ENCODE measurements around the gene FAM184A. TPM values are rescaled to one million over a fixed set of nuclear protein-coding genes. Genes with fewer than 3 reads are reported as not detected.

FAM184A gene
- polyA plus RNA-seq, 2 of the 4 experiments (the other 2 are of a cell fraction), result 0.06 TPM; not detected in 1

DNA sequence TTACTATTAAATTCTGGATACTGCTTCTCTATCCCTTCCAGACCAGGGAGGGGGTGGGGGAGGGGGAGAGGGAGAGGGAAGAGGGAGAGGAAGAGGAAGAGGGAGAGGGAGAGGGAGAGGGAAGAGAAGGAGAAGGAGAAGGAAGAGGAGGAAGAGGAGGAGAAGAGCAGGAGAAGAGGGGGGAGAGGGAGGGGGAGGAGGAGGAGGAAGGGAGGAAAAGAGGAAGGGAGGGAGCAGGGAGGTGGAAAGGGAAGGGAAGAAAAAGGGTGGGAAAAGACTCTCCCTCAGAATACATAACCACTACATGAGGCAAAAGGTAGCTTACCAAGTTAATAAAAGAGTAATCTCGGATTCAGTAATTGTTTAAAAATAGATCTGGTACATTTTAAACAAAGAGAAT is 46.0 kb downstream of the FAM184A start:
- Histone ChIP-seq H3K4me2 (no peak overlapping the region), H3K4me3 (no peak overlapping the region), H3K4me1 (no peaks in the 10 kb centered on the region), H3K27ac (no peak overlapping the region), H3K9me3 (no peaks in the 10 kb centered on the region)
- CTCF ChIA-PET, result no interaction called here
- WGBS (ENCODE audit: missing lambda C conversion rate), result 9% methylated on average over 1 of the region's 1 CpG
- no peak for DNase-seq (ENCODE audit: low read depth in 1 of 2, low spot score in 1 of 2)
- TF ChIP-seq ZSCAN20 (CRISPR knock-in tag; IDR thresholded peaks at IDR 0.05), result no peak
- POLR2A ChIA-PET, result no interaction called here
- FAIRE-seq, result no peak
- no peak for ATAC-seq

DNA sequence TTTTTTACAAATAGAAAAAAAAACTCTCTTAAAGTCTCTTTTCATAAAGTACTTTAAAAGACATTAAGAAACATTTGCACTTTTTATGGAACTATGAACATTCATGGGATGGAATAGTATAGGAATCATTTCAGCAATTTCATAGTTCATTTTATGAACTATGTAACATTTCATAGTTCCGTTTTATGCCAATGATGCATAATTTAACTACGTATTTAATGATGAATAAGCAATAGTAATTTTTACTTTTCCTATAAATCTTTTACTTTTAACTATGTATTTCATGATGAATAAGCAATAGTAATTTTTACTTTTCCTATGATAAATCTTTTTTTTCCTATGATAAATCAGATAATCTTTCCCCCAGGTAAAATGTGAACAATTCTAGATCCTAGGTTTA is 47.7 kb downstream of the FAM184A start:
- ATAC-seq (no peak), FAIRE-seq (no peak), DNase-seq (ENCODE audit: low read depth in 1 of 2, low spot score in 1 of 2) (no peak)
- TF ChIP-seq, protein P1, sequence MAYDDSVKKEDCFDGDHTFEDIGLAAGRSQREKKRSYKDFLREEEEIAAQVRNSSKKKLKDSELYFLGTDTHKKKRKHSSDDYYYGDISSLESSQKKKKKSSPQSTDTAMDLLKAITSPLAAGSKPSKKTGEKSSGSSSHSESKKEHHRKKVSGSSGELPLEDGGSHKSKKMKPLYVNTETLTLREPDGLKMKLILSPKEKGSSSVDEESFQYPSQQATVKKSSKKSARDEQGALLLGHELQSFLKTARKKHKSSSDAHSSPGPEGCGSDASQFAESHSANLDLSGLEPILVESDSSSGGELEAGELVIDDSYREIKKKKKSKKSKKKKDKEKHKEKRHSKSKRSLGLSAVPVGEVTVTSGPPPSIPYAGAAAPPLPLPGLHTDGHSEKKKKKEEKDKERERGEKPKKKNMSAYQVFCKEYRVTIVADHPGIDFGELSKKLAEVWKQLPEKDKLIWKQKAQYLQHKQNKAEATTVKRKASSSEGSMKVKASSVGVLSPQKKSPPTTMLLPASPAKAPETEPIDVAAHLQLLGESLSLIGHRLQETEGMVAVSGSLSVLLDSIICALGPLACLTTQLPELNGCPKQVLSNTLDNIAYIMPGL (CRISPR knock-in tag; IDR thresholded peaks at IDR 0.05; ENCODE audit: borderline replicate concordance), result no peak
- peak; percentile 44 for TF ChIP-seq MAFK (IDR thresholded peaks at IDR 0.05; ENCODE audit: partially characterized antibody)
- TF ChIP-seq SREBF2 (IDR thresholded peaks at IDR 0.05), result no peak
- POLR2A ChIA-PET, result no interaction called here
- Histone ChIP-seq H3K9me3 (no peaks in the 10 kb centered on the region), H3K4me3 (no peak overlapping the region), H3K27ac (no peak overlapping the region), H3K4me2 (no peak overlapping the region), H3K4me1 (no peaks in the 10 kb centered on the region)
- 56% methylated on average over 2 of the region's 2 CpGs for WGBS (ENCODE audit: missing lambda C conversion rate)
- CTCF ChIA-PET, result no interaction called here

DNA sequence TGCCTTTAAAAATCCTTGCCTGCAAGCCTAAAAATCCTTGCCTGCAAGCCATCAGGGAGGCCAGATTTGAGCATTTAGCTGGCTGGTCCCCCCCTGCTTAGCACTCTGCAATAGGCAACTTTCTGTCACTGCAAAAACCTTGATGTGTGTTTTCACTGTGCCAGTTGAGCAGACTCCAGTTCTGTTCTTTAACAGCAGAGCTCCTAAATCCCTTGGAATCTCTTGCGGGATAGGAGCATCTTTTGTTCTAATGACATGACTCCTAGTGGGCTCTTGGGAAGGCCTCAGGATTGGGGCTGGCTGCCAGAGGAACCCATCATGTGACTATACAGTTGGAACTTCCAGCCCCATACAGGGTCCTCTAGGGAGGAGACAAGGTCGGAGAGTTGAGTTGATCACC is 50.4 kb downstream of the FAM184A start:
- DNase-seq (ENCODE audit: low read depth in 1 of 2, low spot score in 1 of 2), result no peak
- Histone ChIP-seq H3K4me2 (no peak overlapping the region), H3K27ac (no peak overlapping the region), H3K9me3 (no peaks in the 10 kb centered on the region), H3K4me1 (no peaks in the 10 kb centered on the region), H3K4me3 (no peak overlapping the region)
- ChIA-PET POLR2A (no interaction called here), CTCF (no interaction called here)
- no peak for FAIRE-seq
- no peak for ATAC-seq
- TF ChIP-seq, protein P2, sequence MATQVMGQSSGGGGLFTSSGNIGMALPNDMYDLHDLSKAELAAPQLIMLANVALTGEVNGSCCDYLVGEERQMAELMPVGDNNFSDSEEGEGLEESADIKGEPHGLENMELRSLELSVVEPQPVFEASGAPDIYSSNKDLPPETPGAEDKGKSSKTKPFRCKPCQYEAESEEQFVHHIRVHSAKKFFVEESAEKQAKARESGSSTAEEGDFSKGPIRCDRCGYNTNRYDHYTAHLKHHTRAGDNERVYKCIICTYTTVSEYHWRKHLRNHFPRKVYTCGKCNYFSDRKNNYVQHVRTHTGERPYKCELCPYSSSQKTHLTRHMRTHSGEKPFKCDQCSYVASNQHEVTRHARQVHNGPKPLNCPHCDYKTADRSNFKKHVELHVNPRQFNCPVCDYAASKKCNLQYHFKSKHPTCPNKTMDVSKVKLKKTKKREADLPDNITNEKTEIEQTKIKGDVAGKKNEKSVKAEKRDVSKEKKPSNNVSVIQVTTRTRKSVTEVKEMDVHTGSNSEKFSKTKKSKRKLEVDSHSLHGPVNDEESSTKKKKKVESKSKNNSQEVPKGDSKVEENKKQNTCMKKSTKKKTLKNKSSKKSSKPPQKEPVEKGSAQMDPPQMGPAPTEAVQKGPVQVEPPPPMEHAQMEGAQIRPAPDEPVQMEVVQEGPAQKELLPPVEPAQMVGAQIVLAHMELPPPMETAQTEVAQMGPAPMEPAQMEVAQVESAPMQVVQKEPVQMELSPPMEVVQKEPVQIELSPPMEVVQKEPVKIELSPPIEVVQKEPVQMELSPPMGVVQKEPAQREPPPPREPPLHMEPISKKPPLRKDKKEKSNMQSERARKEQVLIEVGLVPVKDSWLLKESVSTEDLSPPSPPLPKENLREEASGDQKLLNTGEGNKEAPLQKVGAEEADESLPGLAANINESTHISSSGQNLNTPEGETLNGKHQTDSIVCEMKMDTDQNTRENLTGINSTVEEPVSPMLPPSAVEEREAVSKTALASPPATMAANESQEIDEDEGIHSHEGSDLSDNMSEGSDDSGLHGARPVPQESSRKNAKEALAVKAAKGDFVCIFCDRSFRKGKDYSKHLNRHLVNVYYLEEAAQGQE (IDR thresholded peaks at IDR 0.05), result no peak
- TF ChIP-seq EP300 (IDR thresholded peaks at IDR 0.05), result no peak
- TF ChIP-seq FOSB (CRISPR knock-in tag; IDR thresholded peaks at IDR 0.05), result no peak
- TF ChIP-seq CBX2 (IDR thresholded peaks at IDR 0.05; ENCODE audit: borderline replicate concordance, low read depth), result no peak
- no peak for TF ChIP-seq POLR2A (IDR thresholded peaks at IDR 0.05; ENCODE audit: low read length)
- TF ChIP-seq HEYL (CRISPR knock-in tag; IDR thresholded peaks at IDR 0.05), result no peak
- TF ChIP-seq, protein P3, sequence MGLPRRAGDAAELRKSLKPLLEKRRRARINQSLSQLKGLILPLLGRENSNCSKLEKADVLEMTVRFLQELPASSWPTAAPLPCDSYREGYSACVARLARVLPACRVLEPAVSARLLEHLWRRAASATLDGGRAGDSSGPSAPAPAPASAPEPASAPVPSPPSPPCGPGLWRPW (IDR thresholded peaks at IDR 0.05), result no peak
- TF ChIP-seq TFCP2L1 (CRISPR knock-in tag; IDR thresholded peaks at IDR 0.05), result no peak
- TF ChIP-seq GATA3 (IDR thresholded peaks at IDR 0.05; ENCODE audit: borderline replicate concordance), result no peak
- TF ChIP-seq, protein P4, sequence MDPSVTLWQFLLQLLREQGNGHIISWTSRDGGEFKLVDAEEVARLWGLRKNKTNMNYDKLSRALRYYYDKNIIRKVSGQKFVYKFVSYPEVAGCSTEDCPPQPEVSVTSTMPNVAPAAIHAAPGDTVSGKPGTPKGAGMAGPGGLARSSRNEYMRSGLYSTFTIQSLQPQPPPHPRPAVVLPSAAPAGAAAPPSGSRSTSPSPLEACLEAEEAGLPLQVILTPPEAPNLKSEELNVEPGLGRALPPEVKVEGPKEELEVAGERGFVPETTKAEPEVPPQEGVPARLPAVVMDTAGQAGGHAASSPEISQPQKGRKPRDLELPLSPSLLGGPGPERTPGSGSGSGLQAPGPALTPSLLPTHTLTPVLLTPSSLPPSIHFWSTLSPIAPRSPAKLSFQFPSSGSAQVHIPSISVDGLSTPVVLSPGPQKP (IDR thresholded peaks at IDR 0.05; ENCODE audit: low read depth, low read length), result no peak
- no peak for TF ChIP-seq HOXB13 (CRISPR knock-in tag; IDR thresholded peaks at IDR 0.05; ENCODE audit: low read depth)
- TF ChIP-seq NPAS2 (CRISPR knock-in tag; IDR thresholded peaks at IDR 0.05; ENCODE audit: borderline replicate concordance), result no peak
- TF ChIP-seq, protein P5, sequence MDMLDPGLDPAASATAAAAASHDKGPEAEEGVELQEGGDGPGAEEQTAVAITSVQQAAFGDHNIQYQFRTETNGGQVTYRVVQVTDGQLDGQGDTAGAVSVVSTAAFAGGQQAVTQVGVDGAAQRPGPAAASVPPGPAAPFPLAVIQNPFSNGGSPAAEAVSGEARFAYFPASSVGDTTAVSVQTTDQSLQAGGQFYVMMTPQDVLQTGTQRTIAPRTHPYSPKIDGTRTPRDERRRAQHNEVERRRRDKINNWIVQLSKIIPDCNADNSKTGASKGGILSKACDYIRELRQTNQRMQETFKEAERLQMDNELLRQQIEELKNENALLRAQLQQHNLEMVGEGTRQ (IDR thresholded peaks at IDR 0.05), result no peak
- TF ChIP-seq RNF2 (IDR thresholded peaks at IDR 0.05; ENCODE audit: borderline replicate concordance, low read depth), result no peak
- 54% methylated on average over 2 of the region's 2 CpGs for WGBS (ENCODE audit: missing lambda C conversion rate)

Measured in A549 (cell line).